ENCODE measurements around the gene CLEC7A.

Gene CLEC7A

DNA sequence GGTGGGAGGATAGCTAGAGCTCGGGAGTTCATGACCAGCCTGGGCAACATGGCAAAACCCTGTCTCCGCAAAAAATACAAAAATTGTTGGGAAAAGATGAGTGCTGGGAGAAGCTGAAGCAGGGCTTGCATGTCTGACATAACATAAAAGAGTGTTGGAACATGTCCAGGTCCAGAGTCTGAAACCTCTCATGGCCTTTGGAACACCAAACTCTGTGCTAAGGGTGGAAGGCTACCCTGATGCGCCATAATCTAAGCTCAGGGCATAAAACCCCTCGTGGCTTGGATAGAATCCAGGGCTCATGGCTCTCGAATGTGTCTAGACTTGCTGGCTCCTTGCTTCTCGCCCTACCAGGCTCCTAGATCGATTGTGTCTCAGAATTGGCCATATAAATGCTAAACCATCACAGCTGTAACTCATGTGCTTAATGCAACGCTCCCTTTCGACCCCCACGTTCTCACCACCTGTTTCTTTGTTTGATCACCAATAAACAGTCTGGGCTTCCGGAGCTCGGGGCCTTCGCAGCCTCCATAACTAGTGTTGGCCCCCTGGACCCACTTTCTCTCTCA, 6.7 kb upstream of the CLEC7A start:
- no peak for DNase-seq

- no peak for DNase-seq
Measured at GRCh38 chr12:10135126-10135525, 5.1 kb upstream of the CLEC7A start.

- no peak for DNase-seq
Measured at GRCh38 chr12:10132850-10133370, 2.9 kb upstream of the CLEC7A start.

DNA sequence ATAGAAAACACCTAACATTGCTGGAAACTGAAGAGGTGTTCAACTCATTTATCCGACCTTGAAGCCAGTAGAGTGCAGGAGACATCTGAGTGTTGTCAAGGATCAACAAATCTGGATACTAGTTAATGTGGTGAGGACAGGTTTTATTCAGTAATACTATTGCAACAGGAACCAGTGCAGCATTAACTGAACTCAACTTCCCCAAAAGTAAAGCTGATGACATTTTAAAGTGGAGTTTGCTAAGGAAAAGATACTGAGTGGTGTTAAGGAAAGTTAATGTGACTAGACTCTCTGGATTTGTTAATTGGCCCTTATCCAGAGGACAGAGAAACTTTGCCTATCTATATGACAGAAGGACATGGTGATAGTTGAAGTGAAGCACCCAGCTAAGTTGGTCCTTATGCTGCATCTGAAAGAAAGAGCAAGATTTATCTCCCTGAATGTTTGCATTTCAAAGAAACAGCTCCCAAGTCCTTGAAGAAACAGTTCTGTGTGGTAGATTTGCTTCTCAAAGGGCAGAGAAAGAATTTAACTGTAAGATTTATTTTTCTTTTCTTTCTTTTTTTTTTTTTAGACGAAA, 1.2 kb upstream of the CLEC7A start:
- DNase-seq: peak; percentile 4 to 5

DNA sequence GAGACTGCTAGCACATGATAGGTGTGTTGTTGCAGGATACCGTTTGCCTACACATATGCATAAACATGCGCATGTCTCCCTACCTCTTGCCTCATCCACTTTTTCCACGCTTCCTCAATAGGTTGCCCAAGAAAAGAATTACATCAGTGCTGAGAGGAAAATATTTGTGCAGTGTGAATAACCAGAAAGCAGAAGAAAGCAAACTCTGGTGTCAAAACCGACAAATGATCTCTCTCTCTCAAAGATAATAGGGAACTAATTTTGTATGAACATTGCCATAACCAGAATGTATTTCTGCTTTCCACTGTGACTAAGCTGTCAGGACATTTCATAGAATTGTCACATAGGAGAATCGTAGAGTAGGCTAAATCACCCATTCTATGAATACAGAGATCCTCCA, 1.3 kb downstream of the CLEC7A start:
- peak; percentile 66 to 73 for DNase-seq

DNA sequence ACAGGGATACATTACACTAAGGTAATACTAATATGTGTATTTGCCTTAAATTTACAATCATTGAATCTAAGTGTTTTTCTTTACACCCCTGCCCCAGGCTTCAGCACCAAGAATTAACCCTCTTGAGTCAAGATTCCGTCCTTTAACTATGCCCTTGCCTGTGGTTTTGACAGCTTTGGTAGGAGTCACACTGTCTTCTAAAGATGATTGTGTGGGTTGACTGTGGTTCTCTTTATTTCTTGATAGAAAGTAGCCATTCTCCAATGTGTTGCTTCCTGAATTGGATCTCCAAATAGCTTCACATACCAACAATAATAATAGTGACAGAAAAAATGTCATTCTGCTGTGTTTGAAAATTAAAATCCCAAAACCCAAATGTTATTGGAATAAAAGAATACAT, 3.6 kb downstream of the CLEC7A start:
- DNase-seq: no peak

DNA sequence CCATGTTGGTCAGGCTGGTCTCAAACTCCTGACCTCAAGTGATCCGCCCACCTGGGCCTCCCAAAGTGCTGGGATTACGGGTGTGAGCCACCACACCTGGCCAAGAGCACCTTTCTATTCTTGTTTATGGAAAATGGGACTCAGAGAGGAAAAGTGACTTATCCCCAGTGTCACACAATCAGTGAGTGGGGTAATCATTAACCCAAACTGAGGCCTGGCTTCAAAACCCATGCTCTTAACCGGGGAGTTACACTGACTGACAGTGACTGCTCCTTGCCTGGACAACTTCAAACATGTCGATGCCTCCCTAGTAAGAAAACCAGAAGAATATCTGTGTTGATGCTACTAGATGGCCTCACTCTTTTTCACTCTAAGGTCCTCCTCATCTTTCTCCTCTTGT, 7.3 kb downstream of the CLEC7A start:
- DNase-seq: no peak

DNA sequence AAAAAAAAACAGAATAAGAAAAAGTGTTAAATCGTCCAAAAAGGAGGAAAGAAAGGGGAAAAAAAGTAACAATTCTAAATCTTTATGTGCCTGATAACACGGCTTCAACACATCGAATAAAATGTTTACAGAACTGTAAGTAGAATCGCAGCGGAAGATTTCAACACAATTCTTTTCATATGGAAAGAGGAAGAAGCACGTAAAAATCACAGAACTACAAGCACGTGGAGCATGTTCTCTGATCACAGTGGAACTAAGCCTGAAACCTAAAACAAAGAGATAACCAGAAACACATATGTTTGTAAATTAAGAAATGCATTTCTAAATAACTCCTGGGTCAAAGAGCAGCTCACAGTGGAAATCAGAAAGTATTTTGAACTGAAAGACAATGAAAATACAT, 8.7 kb downstream of the CLEC7A start:
- no peak for DNase-seq

- no peak for DNase-seq
Measured at GRCh38 chr12:10119066-10119465, 10.9 kb downstream of the CLEC7A start.

DNA sequence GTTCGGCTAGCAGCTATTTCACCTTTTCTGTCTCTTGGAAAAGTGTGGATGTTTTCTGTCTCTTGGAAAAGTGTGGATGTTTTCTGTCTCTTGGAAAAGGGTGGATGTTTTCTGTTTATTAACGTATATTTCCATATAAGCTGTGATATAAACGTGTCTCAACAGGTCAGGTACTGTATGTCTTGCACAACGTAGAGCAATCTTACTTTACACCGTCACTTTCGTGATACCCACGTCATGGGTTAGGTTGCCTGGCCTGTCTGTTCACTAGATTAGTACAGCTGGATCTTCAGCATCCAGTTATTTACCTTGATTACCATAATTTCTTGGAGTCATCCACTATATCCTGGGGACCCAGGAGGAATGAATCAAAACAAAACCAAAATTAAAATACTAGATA, 14.1 kb downstream of the CLEC7A start:
- no peak for DNase-seq

- no peak for DNase-seq
Measured at GRCh38 chr12:10115311-10115710, 14.7 kb downstream of the CLEC7A start.

DNA sequence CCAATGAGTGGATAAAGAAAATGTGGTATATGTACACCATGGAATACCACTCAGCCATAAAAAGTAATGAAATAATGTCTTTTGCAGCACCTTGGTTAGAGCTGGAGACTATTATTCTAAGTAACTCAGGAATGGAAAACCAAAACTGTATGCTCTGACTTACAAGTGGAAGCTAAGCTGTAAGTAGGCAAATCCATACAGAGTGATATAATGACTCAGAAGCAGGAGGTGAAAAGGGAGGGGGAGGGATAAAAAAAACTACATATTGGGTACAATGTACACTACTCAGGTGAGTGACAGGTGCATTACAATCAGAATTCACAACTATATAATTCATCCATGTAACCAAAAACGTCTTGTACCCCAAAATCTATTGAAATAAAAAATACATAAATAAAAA, 16.1 kb downstream of the CLEC7A start:
- no peak for DNase-seq

DNA sequence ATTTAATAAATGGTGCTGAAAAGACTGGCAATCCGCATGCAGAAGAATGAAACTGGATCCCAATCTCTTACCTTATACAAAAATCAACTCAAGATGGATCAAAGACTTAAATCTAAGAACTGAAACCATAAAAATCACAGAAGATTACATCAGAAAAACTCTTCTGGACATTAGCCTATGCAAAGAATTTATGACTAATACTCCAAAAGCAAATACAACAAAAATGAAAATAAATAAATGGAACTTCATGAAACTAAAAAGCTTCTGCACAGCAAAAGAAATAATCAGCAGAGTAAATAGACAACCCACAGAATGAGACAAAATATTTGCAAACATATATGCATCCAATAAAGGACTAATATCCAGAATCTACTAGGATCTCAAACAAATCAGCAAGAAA, 16.9 kb downstream of the CLEC7A start:
- no peak for DNase-seq

DNA sequence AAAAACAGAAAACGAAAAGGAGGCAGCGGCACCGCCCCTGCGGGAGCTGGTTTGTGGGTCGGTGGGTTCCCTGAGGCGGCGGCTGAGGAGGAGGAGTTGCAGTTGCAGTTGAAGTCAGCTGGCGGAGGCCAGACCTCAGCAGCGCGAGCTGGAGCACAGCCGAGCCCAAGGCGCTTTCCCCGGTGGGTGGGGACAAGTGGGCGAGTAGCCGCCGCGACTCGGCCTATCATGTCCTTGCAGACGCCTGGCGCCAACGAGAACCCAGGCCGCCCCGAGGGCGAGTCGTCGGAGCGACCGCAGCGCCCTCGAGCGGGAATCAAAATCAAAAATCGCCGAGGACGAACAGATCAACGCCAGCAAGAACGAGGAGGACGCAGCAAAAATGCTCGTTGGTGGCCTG, 18.5 kb downstream of the CLEC7A start:
- DNase-seq: no peak

DNA sequence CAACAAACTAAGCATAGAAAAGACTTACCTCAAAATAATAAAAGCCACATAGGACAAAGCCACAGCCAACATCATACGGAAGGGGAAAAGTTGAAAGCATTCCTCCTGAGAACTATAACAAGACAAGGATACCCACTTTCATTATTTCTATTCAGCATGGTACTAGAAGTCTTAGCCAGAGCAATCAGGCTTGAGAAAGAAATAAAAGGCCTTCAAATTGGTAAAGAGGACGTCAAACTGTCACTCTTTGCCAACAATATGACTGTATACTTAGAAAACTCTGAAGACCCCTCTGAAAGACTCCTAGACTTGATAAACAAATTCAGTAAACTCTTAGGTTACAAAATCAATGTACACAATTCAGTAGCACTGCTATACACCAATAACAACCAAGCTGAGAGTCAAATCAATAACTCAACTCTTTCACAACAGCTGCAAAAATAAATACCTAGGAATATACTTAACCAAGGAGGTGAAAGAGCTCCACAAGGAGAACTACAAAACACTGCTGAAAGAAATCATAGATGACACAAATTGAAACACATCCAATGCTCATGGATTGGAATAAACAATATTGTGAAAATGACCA, 19.6 kb downstream of the CLEC7A start:
- no peak for DNase-seq

GRCh38 chr12:10102322-10102721, 27.7 kb downstream of the CLEC7A start:
- DNase-seq: no peak

GRCh38 chr12:10101648-10102220, 28.3 kb downstream of the CLEC7A start:
- DNase-seq: no peak

GRCh38 chr12:10101042-10101579, 28.9 kb downstream of the CLEC7A start:
- DNase-seq: no peak

- no peak for DNase-seq
Measured at GRCh38 chr12:10098791-10099190, 31.2 kb downstream of the CLEC7A start, which contains the start of gene CLEC1A. Gene CLEC1A, minus strand, starts transcription at chr12:10098985. Its CDS starts 63 bp downstream, at chr12:10098922.

DNA sequence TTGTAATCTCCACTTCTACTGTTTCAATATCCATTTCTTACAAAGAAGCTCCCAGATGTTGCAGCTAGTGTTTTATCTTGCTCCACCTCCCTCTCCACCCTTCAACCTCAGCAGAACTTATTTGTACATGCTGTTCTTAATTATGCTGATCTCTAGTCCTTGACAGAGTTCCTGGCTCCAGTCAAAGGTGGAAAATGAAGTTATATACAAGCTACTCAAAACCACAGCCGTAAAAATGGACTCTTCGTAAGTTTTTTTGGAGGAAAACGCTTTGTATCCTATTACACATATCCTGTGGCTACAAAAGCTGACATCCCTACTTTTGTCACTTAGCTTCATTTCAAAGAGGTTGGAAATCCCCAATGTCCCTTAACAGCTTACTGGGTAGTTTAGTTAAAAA, 32.5 kb downstream of the CLEC7A start:
- no peak for DNase-seq

GRCh38 chr12:10095971-10096370, 34.0 kb downstream of the CLEC7A start:
- no peak for DNase-seq

DNA sequence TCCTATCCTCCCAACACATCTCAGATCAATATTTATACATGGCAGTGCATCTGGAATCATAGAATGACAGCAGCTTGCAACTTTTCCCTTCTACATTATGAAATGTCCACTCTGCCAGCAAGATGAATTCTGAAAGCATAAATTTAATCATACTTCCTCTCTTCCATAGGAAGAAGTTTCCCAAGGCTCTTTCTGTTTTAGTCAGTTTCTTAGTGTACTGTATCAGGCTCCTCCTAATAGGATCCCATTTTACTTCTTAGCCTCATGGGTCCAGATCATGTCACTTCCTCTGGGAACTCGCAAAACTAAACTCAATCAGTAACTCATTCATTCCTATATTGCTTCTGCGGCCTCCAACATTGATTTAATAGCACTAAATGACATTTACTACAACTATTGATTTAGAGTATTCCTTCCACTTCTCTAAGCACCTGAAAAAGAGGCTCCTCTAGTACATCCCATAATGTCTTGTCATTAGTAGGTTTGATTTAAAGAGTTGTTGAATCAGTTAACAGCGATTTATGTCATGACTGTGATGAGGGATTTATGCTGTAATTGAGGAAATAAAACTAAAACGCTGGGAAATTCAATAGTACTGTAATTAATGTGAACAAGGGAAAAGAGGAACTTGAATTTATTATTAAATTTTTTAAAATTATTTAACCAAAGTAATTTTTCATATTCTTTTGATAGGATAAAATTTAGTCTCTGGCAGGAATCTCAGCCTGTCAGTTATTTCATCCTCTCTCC, 35.2 kb downstream of the CLEC7A start:
- no peak for DNase-seq

Data from Kasumi-1 (cell line).